Measurements from ENCODE around the gene AMOTL2.

The AMOTL2 gene

DNA sequence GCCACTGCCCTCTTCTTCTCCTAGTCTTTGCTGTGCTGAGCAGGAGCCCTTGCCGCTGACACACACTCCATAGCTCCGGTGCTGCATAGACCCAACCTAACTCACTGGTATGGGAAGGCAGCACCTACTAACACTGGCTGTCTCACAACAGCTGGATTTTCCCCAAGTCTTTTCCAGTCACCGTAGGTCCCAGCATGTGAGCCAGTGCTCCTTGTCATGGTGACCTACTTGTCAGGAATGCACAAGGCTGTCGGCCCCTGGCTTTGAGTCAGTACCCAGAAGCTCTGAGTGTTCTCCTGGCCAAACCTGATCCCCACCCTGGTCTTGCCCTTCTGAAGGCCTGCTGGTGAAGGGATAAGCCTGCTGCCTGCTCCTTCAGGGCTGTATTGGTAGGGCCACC, 25.7 kb downstream of the AMOTL2 start:
- peak; percentile 36 to 80 for DNase-seq (ENCODE audit: low read depth in 2 of 2)
- TF ChIP-seq, protein P1, sequence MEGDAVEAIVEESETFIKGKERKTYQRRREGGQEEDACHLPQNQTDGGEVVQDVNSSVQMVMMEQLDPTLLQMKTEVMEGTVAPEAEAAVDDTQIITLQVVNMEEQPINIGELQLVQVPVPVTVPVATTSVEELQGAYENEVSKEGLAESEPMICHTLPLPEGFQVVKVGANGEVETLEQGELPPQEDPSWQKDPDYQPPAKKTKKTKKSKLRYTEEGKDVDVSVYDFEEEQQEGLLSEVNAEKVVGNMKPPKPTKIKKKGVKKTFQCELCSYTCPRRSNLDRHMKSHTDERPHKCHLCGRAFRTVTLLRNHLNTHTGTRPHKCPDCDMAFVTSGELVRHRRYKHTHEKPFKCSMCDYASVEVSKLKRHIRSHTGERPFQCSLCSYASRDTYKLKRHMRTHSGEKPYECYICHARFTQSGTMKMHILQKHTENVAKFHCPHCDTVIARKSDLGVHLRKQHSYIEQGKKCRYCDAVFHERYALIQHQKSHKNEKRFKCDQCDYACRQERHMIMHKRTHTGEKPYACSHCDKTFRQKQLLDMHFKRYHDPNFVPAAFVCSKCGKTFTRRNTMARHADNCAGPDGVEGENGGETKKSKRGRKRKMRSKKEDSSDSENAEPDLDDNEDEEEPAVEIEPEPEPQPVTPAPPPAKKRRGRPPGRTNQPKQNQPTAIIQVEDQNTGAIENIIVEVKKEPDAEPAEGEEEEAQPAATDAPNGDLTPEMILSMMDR (IDR thresholded peaks at IDR 0.05; ENCODE audit: low read depth, low read length), result no peak
- H3K4me3 ChIP-seq (replicated peaks in 1 of 2; ENCODE audit: low read depth in 2 of 2, low read length in 2 of 2), result no peak overlapping the region

DNA sequence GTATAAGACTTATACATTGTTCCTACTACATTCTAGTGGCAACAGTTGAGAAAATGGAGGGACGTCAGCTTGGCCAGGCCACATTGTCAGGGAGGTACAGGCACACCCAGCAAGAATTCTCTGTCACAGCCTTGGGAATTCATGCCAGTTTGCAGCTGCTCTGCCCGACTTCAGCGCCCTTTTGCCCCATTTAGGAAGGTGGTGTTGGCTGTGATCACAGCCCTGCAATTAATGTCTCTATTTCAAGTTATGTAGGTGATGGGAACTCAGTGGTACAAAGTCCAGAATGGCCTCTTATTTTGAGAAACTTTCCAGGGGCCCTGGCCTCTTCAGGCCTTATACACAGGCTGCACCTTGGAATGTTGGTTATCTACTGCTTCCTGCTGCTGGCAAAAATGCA, 26.7 kb downstream of the AMOTL2 start:
- DNase-seq (ENCODE audit: low read depth in 2 of 2), result no peak
- H3K4me3 ChIP-seq (replicated peaks in 1 of 2; ENCODE audit: low read depth in 2 of 2, low read length in 2 of 2), result no peak overlapping the region
- TF ChIP-seq, protein P1 (IDR thresholded peaks at IDR 0.05; ENCODE audit: low read depth, low read length), result no peak

DNA sequence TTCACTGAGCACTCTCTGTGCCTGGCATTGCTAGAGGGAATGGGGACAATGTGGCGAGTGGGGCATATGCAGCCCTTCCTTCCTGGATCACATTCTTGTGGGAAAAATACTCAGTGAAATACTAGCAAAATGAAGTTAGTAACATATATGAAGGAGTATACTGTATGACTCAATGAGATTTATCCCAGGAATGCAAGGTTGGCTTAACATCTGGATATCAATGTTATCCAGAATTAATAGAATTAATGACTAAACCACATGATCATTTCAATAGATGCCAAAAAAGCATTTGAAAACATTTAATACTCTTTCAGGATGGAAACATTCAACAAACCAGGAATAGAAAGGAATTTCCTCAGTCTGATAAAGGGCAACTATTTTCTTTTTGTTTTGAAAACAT, 27.5 kb downstream of the AMOTL2 start:
- no peak for DNase-seq (ENCODE audit: low read depth in 2 of 2)
- TF ChIP-seq, protein P1 (IDR thresholded peaks at IDR 0.05; ENCODE audit: low read depth, low read length), result no peak
- no peak overlapping the region for H3K4me3 ChIP-seq (replicated peaks in 1 of 2; ENCODE audit: low read depth in 2 of 2, low read length in 2 of 2)

DNA sequence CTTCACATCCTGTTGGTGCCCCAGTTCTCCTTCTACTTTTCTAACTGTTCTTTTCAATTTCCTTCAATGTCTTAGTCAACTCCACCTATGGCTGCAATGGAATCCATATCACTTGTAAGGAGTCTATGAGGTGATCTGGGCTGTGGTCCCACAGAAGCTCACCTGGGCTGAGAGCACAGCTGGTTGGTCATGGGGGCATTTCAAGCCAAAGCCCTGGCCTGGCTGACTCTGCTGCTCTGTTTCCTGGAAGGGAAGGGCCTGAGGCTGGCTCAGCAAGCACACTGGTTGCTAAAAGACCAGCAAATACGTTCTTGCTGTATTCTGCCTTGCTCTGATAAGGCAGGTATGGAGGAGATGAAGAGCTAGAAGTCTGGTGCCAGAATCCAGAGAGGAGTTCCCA, 29.0 kb downstream of the AMOTL2 start:
- no peak overlapping the region for H3K4me3 ChIP-seq (replicated peaks in 1 of 2; ENCODE audit: low read depth in 2 of 2, low read length in 2 of 2)
- no peak for DNase-seq (ENCODE audit: low read depth in 2 of 2)
- TF ChIP-seq, protein P1 (IDR thresholded peaks at IDR 0.05; ENCODE audit: low read depth, low read length), result no peak

DNA sequence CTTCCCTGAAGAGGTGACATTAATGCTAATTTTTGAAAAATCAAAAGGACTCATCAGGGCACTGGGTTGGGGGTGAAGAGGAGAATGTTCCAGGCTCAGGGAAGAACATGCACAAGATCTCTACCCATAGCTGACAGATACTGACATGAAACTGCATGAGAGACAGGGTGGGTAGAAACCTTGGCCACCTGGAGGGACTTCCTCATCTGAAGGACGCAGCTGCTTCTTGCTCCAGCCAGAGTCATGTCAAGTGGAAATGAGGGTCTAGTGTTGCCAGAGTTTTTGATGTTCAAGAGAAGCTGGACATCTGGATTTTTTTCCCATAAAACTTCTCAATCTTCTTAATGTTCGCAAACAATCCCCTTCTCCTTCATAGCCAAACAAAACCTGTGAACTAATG, 29.7 kb downstream of the AMOTL2 start:
- no peak for DNase-seq (ENCODE audit: low read depth in 2 of 2)
- TF ChIP-seq, protein P1 (IDR thresholded peaks at IDR 0.05; ENCODE audit: low read depth, low read length), result no peak

DNA sequence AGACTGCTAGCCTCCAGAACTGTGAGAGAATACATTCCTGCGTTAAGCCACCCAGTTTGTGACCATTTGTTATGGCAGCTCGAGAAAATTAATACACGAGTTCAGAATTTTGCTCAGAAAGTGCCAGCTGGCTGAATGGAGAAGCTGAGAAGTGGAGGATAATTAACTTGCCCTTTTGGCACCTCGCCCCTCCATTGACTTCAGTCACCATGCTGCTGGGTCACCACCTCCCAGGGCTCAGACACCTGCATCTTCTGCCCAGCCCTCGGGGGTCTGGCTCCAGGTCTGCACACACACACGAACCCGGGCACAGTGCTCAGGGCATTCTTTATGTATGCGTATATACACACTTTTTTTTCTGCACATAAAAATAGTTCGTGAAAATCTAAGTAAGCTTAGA, 32.0 kb downstream of the AMOTL2 start:
- TF ChIP-seq, protein P1 (IDR thresholded peaks at IDR 0.05; ENCODE audit: low read depth, low read length), result no peak
- DNase-seq (ENCODE audit: low read depth in 2 of 2), result no peak

More for the DNA sequence above, 29.7 kb downstream of the AMOTL2 start:
- no peak overlapping the region for H3K4me3 ChIP-seq (replicated peaks in 1 of 2; ENCODE audit: low read depth in 2 of 2, low read length in 2 of 2)

DNA sequence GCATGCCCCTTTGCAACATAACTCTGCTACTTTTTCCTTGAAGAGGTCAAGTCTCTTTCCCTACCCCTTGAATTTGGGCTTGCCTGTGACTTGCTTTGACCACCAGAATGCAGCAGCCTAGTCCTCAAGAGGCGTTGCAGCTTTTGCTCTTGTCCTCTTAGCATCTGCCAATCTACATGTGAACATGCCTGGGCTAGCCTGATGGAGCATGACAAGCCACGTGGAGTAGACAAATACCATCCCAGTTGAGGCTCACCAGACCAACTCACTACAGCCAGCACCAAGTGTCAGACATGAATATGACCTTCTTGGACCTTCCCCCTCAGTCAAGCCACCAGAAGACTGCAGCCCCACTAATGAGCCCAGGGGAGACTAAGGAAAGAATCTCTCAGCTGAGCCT, 32.9 kb downstream of the AMOTL2 start:
- no peak overlapping the region for H3K4me3 ChIP-seq (replicated peaks in 1 of 2; ENCODE audit: low read depth in 2 of 2, low read length in 2 of 2)
- TF ChIP-seq, protein P1 (IDR thresholded peaks at IDR 0.05; ENCODE audit: low read depth, low read length), result no peak
- DNase-seq (ENCODE audit: low read depth in 2 of 2), result no peak

More for the DNA sequence above, 32.0 kb downstream of the AMOTL2 start:
- no peak overlapping the region for H3K4me3 ChIP-seq (replicated peaks in 1 of 2; ENCODE audit: low read depth in 2 of 2, low read length in 2 of 2)

All from cardiac fibroblast (primary cell).